CD14-positive monocyte (primary cell): ENCODE measurements around the gene CENPC. TPM values are rescaled to one million over a fixed set of nuclear protein-coding genes. Genes with fewer than 3 reads are reported as not detected.

Source experiments
- DNase-seq, 3 donors: peaks; one replicate each; pipeline ENCODE4 v3.0.0-alpha.2; 2011 to 2022
- H2AFZ ChIP-seq: 2 replicates; pipeline ENCODE4 v1.6.0; 2012; ENCODE audit warnings: mild to moderate bottlenecking, low read depth, low read length, inconsistent platforms; ENCODE audit not compliant: insufficient read depth, poor library complexity, severe bottlenecking
- H3K27ac ChIP-seq, 2 donors: 1 replicate in 1 of 2; 2 replicates in 1 of 2; pipeline ENCODE4 v1.5.1; 2012 to 2013; ENCODE audit warnings: low read length in 2 of 2, control low read depth in 1 of 2, inconsistent platforms in 1 of 2, low read depth in 1 of 2, mild to moderate bottlenecking in 1 of 2
- H3K27me3 ChIP-seq, 2 donors: one replicate each; pipeline versions ENCODE4 v1.6.0 to v1.6.1; 2011 to 2013; ENCODE audit warnings: low read length in 2 of 2; ENCODE audit not compliant: control insufficient read depth in 2 of 2, insufficient read depth in 2 of 2
- H3K36me3 ChIP-seq, 2 donors: replicated peaks in 1 of 2; 1 replicate in 1 of 2; 2 replicates in 1 of 2; pipeline versions ENCODE4 v1.5.1 to v1.6.1; 2012 to 2013; ENCODE audit warnings: low read length in 2 of 2, control low read depth in 1 of 2, inconsistent platforms in 1 of 2, mild to moderate bottlenecking in 1 of 2; ENCODE audit not compliant: insufficient read depth in 2 of 2, control insufficient read depth in 1 of 2
- H3K4me1 ChIP-seq, 2 donors: 1 replicate in 1 of 2; 2 replicates in 1 of 2; pipeline versions ENCODE4 v1.5.1 to v1.6.1; 2012 to 2013; ENCODE audit warnings: low read length in 2 of 2, control low read depth in 1 of 2, inconsistent platforms in 1 of 2, mild to moderate bottlenecking in 1 of 2, moderate library complexity in 1 of 2; ENCODE audit not compliant: insufficient read depth in 2 of 2, control insufficient read depth in 1 of 2
- H3K4me2 ChIP-seq: replicated peaks from 2 replicates; pipeline ENCODE3; 2012; ENCODE audit warnings: low read length, moderate library complexity, mild to moderate bottlenecking; ENCODE audit not compliant: poor library complexity, severe bottlenecking; ENCODE audit errors: extremely low read depth
- H3K4me3 ChIP-seq, 3 experiments: fragments of 200-600 bp in 1 of 3; sonication (generic) in 1 of 3; replicated peaks in 1 of 3; 1 replicate in 2 of 3; 2 replicates in 1 of 3; pipeline ENCODE4 v1.5.1; 2011 to 2013; ENCODE audit warnings: low read length in 3 of 3, mild to moderate bottlenecking in 3 of 3, control low read depth in 2 of 3, low read depth in 2 of 3, inconsistent platforms in 1 of 3, moderate library complexity in 1 of 3
- H3K79me2 ChIP-seq: 2 replicates; pipeline ENCODE4 v1.6.0; 2012; ENCODE audit warnings: mild to moderate bottlenecking, control low read depth, inconsistent platforms, low read length, moderate library complexity; ENCODE audit not compliant: insufficient read depth
- H3K9ac ChIP-seq: 2 replicates; pipeline ENCODE4 v1.6.0; 2017; ENCODE audit warnings: low read length, mild to moderate bottlenecking; ENCODE audit not compliant: insufficient read depth, poor library complexity, severe bottlenecking
- H3K9me3 ChIP-seq, 2 donors: replicated peaks in 1 of 2; 1 replicate in 1 of 2; 2 replicates in 1 of 2; pipeline versions ENCODE4 v1.5.1 to v1.6.1; 2012 to 2013; ENCODE audit warnings: low read length in 2 of 2, control low read depth in 1 of 2; ENCODE audit not compliant: control insufficient read depth in 1 of 2, insufficient read depth in 1 of 2
- H4K20me1 ChIP-seq: 2 replicates; pipeline ENCODE4 v1.6.0; 2012; ENCODE audit warnings: mild to moderate bottlenecking, low read length, control low read depth, moderate library complexity; ENCODE audit not compliant: insufficient read depth
- H3K27ac Mint-ChIP-seq, 7 donors: one replicate each; pipeline ENCODE4 v1.8.0; 2020; ENCODE audit warnings: mild to moderate bottlenecking in 7 of 7, mixed read lengths in 7 of 7, moderate library complexity in 6 of 7, inconsistent platforms in 2 of 7
- H3K27me3 Mint-ChIP-seq, 3 donors: one replicate each; pipeline ENCODE4 v1.8.0; 2021 to 2022; ENCODE audit warnings: low read depth in 3 of 3, mild to moderate bottlenecking in 3 of 3, mixed read lengths in 3 of 3, moderate library complexity in 3 of 3, inconsistent platforms in 1 of 3
- H3K36me3 Mint-ChIP-seq, 2 donors: one replicate each; pipeline ENCODE4 v1.8.0; 2020; ENCODE audit warnings: mixed read lengths in 2 of 2, inconsistent platforms in 1 of 2, mild to moderate bottlenecking in 1 of 2
- H3K4me1 Mint-ChIP-seq: one replicate; pipeline ENCODE4 v1.8.0; 2020; ENCODE audit warnings: mild to moderate bottlenecking, mixed read lengths
- H3K4me3 Mint-ChIP-seq, 2 donors: one replicate each; pipeline ENCODE4 v1.8.0; 2020; ENCODE audit warnings: mild to moderate bottlenecking in 2 of 2, mixed read lengths in 2 of 2, moderate library complexity in 1 of 2
- H3K9me3 Mint-ChIP-seq, 7 donors: one replicate each; pipeline ENCODE4 v1.8.0; 2020 to 2022; ENCODE audit warnings: mixed read lengths in 7 of 7, mild to moderate bottlenecking in 6 of 7, moderate library complexity in 6 of 7, inconsistent platforms in 2 of 7
- CTCF ChIP-seq: fragments of 200-600 bp; IDR thresholded peaks from one replicate; pipeline ENCODE4 v1.8.0; 2022; ENCODE audit warnings: antibody characterized with exemption, mild to moderate bottlenecking
- WGBS: methylation state at CpG from one replicate; pipeline ENCODE4 v1.1.5; 2013; ENCODE audit warnings: missing lambda C conversion rate; ENCODE audit not compliant: insufficient coverage; 5-methylcytosine and 5-hydroxymethylcytosine counted together
- intact Hi-C, 2 donors: fragments of 100-400 bp; cut with micrococcal nuclease; formaldehyde crosslinking; loops; one replicate each; pipeline versions ENCODE4 v1.15.0 to v1.15.1; 2023
- polyA plus RNA-seq, 3 donors: library from polyadenylated mRNA; depleted of rRNA in 1 of 3; unstranded in 2 of 3; stranded (reverse) in 1 of 3; fragments of 300-500 nt in 2 of 3; fragments of >200 nt in 1 of 3; fragmentation: Illumina TruSeq in 2 of 3; gene quantifications; 1 replicate in 2 of 3; 2 replicates in 1 of 3; pipeline ENCODE4 v1.2.3, GENCODE V29; 2012 to 2021

The CENPC gene
- polyA plus RNA-seq, 3 donors: 6.3 to 7.2 (median 6.7) TPM

- peaks cover 18 to 19% of the 10 kb centered on the region in 2 donors for H3K36me3 Mint-ChIP-seq
- TF ChIP-seq CTCF: no peak
- Histone ChIP-seq H3K4me3 (no peak overlapping the region), H3K27ac (no peak overlapping the region), H2AFZ (no peak overlapping the region), H3K36me3 (peaks cover 4% of the 10 kb centered on the region in 2 donors), H3K27me3 (no peaks in the 10 kb centered on the region), H3K4me2 (no peak overlapping the region), H3K4me1 (no peaks in the 10 kb centered on the region), H3K9me3 (no peaks in the 10 kb centered on the region), H4K20me1 (no peaks in the 10 kb centered on the region), H3K9ac (no peak overlapping the region), H3K79me2 (no peaks in the 10 kb centered on the region)
- H3K4me1 Mint-ChIP-seq: peaks cover 3% of the 10 kb centered on the region
- H3K9me3 Mint-ChIP-seq: peaks cover 0 to 5% (median 3%) of the 10 kb centered on the region in 7 donors
- H3K4me3 Mint-ChIP-seq: no peak overlapping the region
- H3K27ac Mint-ChIP-seq: no peak overlapping the region
- DNase-seq: no peak
- H3K27me3 Mint-ChIP-seq: no peaks in the 10 kb centered on the region
- intact Hi-C loops: no loop called here
Observed at GRCh38 chr4:67448621-67449020, 96.7 kb downstream of the CENPC start.

- H3K36me3 ChIP-seq: peaks cover 0 to 2% of the 10 kb centered on the region in 2 donors
- H3K9me3 ChIP-seq: no peaks in the 10 kb centered on the region
- no peak overlapping the region for H3K27ac ChIP-seq
- H3K27ac Mint-ChIP-seq: no peak overlapping the region
- H3K4me3 Mint-ChIP-seq: no peak overlapping the region
- no peak overlapping the region for H3K9ac ChIP-seq
- H3K79me2 ChIP-seq: no peaks in the 10 kb centered on the region
- H4K20me1 ChIP-seq: no peaks in the 10 kb centered on the region
- WGBS: no CpG with 5 or more reads among the region's 1 CpG
- no peaks in the 10 kb centered on the region for H3K4me1 ChIP-seq
- no peak for TF ChIP-seq CTCF
- no peak overlapping the region for H2AFZ ChIP-seq
- H3K4me1 Mint-ChIP-seq: peaks cover 2% of the 10 kb centered on the region
- H3K9me3 Mint-ChIP-seq: peaks cover 0 to 5% (median 2%) of the 10 kb centered on the region in 7 donors
- H3K27me3 Mint-ChIP-seq: no peaks in the 10 kb centered on the region
- DNase-seq: no peak
- H3K4me2 ChIP-seq: no peak overlapping the region
- no peak overlapping the region for H3K4me3 ChIP-seq
- intact Hi-C loops: no loop called here
- peaks cover 14 to 19% of the 10 kb centered on the region in 2 donors for H3K36me3 Mint-ChIP-seq
- H3K27me3 ChIP-seq: no peaks in the 10 kb centered on the region
Observed at GRCh38 chr4:67447873-67448272, 97.4 kb downstream of the CENPC start.
